Naive thymus-derived CD4-positive, alpha-beta T cell (primary cell): ENCODE results near the gene PHLPP1. TPM values are rescaled to one million over a fixed set of nuclear protein-coding genes. Genes with fewer than 3 reads are reported as not detected.

ENCODE experiments used
- ATAC-seq: fragments of 150-1000 bp; cut with Tn5 transposase; 2 replicates; pipeline ENCODE4 v1.10.0; 2021; ENCODE audit warnings: mild to moderate bottlenecking, moderate library complexity
- CTCF ChIA-PET: fragments of 350-600 bp; sonication (Branson Sonifier 250); formaldehyde crosslinking; loops from one replicate; lab custom pipeline; 2021; ENCODE audit warnings: antibody characterized with exemption; lab: Charles Lee
- POLR2A ChIA-PET: fragments of 350-600 bp; sonication (Branson Sonifier 250); formaldehyde crosslinking; loops from one replicate; lab custom pipeline; 2021; ENCODE audit warnings: antibody characterized with exemption, inconsistent platforms; lab: Charles Lee
- DNase-seq, 9 donors: peaks; one replicate each; pipeline versions ENCODE4 v3.0.0 to v3.0.0-alpha.2; 2020 to 2022; ENCODE audit warnings: mixed read lengths in 1 of 9
- H3K27ac ChIP-seq: one replicate; pipeline ENCODE4 v1.7.0; 2013; ENCODE audit warnings: mild to moderate bottlenecking, low read depth, low read length, moderate library complexity
- H3K27me3 ChIP-seq, 2 donors: one replicate each; pipeline ENCODE4 v1.7.0; 2013; ENCODE audit warnings: low read length in 2 of 2, mild to moderate bottlenecking in 2 of 2, moderate library complexity in 2 of 2; ENCODE audit not compliant: control insufficient read depth in 2 of 2, insufficient read depth in 2 of 2
- H3K36me3 ChIP-seq, 3 experiments: 1 replicate in 2 of 3; 2 replicates in 1 of 3; pipeline ENCODE4 v1.7.0; 2013; ENCODE audit warnings: low read length in 3 of 3, mild to moderate bottlenecking in 3 of 3, moderate library complexity in 1 of 3; ENCODE audit not compliant: insufficient read depth in 3 of 3, control insufficient read depth in 2 of 3
- H3K4me1 ChIP-seq, 2 donors: one replicate each; pipeline ENCODE4 v1.7.0; 2013; ENCODE audit warnings: low read length in 2 of 2, mild to moderate bottlenecking in 2 of 2, moderate library complexity in 1 of 2; ENCODE audit not compliant: control insufficient read depth in 2 of 2, insufficient read depth in 2 of 2
- H3K4me3 ChIP-seq: 2 replicates; pipeline ENCODE4 v1.7.0; 2013; ENCODE audit warnings: mild to moderate bottlenecking, low read length
- H3K9me3 ChIP-seq, 3 experiments: 1 replicate in 2 of 3; 2 replicates in 1 of 3; pipeline ENCODE4 v1.7.0; 2013; ENCODE audit warnings: low read length in 3 of 3; ENCODE audit not compliant: control insufficient read depth in 2 of 3
- H3K27ac Mint-ChIP-seq, 9 donors: one replicate each; pipeline ENCODE4 v1.8.0; 2020 to 2022; ENCODE audit warnings: mixed read lengths in 9 of 9, mild to moderate bottlenecking in 8 of 9, moderate library complexity in 5 of 9, inconsistent platforms in 2 of 9
- H3K27me3 Mint-ChIP-seq, 5 donors: one replicate each; pipeline ENCODE4 v1.8.0; 2021 to 2022; ENCODE audit warnings: mixed read lengths in 5 of 5, mild to moderate bottlenecking in 1 of 5
- H3K36me3 Mint-ChIP-seq, 5 donors: one replicate each; pipeline ENCODE4 v1.8.0; 2020 to 2022; ENCODE audit warnings: mixed read lengths in 5 of 5, mild to moderate bottlenecking in 3 of 5, inconsistent platforms in 1 of 5
- H3K4me1 Mint-ChIP-seq, 7 donors: one replicate each; pipeline ENCODE4 v1.8.0; 2020 to 2022; ENCODE audit warnings: mixed read lengths in 7 of 7, mild to moderate bottlenecking in 3 of 7, inconsistent platforms in 1 of 7
- H3K4me3 Mint-ChIP-seq, 10 donors: one replicate each; pipeline ENCODE4 v1.8.0; 2020 to 2022; ENCODE audit warnings: mild to moderate bottlenecking in 10 of 10, mixed read lengths in 10 of 10, moderate library complexity in 6 of 10, inconsistent platforms in 2 of 10
- H3K9me3 Mint-ChIP-seq, 11 donors: one replicate each; pipeline ENCODE4 v1.8.0; 2020 to 2022; ENCODE audit warnings: mixed read lengths in 11 of 11, mild to moderate bottlenecking in 4 of 11, inconsistent platforms in 1 of 11, moderate library complexity in 1 of 11
- intact Hi-C, 2 donors: fragments of 100-400 bp; cut with micrococcal nuclease; formaldehyde crosslinking; loops; one replicate each; pipeline ENCODE4 v1.15.1; 2023
- polyA plus RNA-seq, 2 donors: library from polyadenylated mRNA; unstranded; fragments of 300-500 nt; fragmentation: Illumina TruSeq; gene quantifications; one replicate each; pipeline ENCODE4 v1.2.3, GENCODE V29; 2021
- total RNA-seq, 6 experiments: library from RNA in 5 of 6; stranded (reverse) in 5 of 6; gene quantifications; 1 replicate in 5 of 6; 2 replicates in 1 of 6; pipeline ENCODE4 v1.2.3 and lab custom pipeline; 2021 to 2026

PHLPP1 gene
- total and polyA plus RNA-seq, 7 experiments from 2014 or later = 0.07 to 9.7 (median 6.9) TPM

GRCh38 chr18:62957885-62958472, 242.6 kb downstream of the PHLPP1 start:
- H3K4me3 Mint-ChIP-seq = no peak overlapping the region
- H3K27me3 ChIP-seq = no peaks in the 10 kb centered on the region
- peaks cover 0 to 5% (median 0%) of the 10 kb centered on the region in 5 donors for H3K36me3 Mint-ChIP-seq
- H3K9me3 Mint-ChIP-seq = no peaks in the 10 kb centered on the region
- ChIA-PET CTCF (interaction anchor here (0.7 to 1.0 kb wide), 3 partner anchors 241 to 374 kb away, joined by 3 to 4 read pairs (median 3); no protein-coding TSS in a partner anchor), POLR2A (no interaction called here)
- no peaks in the 10 kb centered on the region for H3K9me3 ChIP-seq
- DNase-seq (peak in 6 of 9 donors; percentile 18 to 46 (median 28)), ATAC-seq (peak; percentile 64)
- H3K4me1 ChIP-seq = peaks cover 0 to 17% of the 10 kb centered on the region in 2 donors
- peaks cover 11 to 22% (median 17%) of the 10 kb centered on the region in 7 donors for H3K4me1 Mint-ChIP-seq
- no peak overlapping the region for H3K27ac ChIP-seq
- H3K4me3 ChIP-seq = no peak overlapping the region
- no peaks in the 10 kb centered on the region for H3K27me3 Mint-ChIP-seq
- H3K27ac Mint-ChIP-seq = no peak overlapping the region
- intact Hi-C loops = loop anchor here (1.0 to 5.0 kb wide), 4 partner anchors 91 to 372 kb away; no protein-coding TSS in a partner anchor
- H3K36me3 ChIP-seq = no peaks in the 10 kb centered on the region

- no peaks in the 10 kb centered on the region for H3K27me3 ChIP-seq
- Mint-ChIP-seq H3K36me3 (peaks cover 0 to 12% (median 0%) of the 10 kb centered on the region in 5 donors), H3K27ac (no peak overlapping the region), H3K9me3 (no peaks in the 10 kb centered on the region), H3K4me1 (peaks cover 0 to 7% (median 6%) of the 10 kb centered on the region in 7 donors), H3K27me3 (no peaks in the 10 kb centered on the region), H3K4me3 (no peak overlapping the region)
- H3K9me3 ChIP-seq = no peaks in the 10 kb centered on the region
- H3K27ac ChIP-seq = no peak overlapping the region
- POLR2A ChIA-PET = no interaction called here
- H3K36me3 ChIP-seq = no peaks in the 10 kb centered on the region
- CTCF ChIA-PET = no interaction called here
- no peak for ATAC-seq
- intact Hi-C loops = loop anchor here in 1 of 2 donors (5.0 kb wide), 1 partner anchor 92 kb away; no protein-coding TSS in a partner anchor
- H3K4me1 ChIP-seq = peaks cover 0 to 5% of the 10 kb centered on the region in 2 donors
- no peak for DNase-seq
- H3K4me3 ChIP-seq = no peak overlapping the region
Observed at GRCh38 chr18:62959481-62959880, 244.1 kb downstream of the PHLPP1 start.

GRCh38 chr18:62963507-62963906, 248.2 kb downstream of the PHLPP1 start:
- Histone ChIP-seq H3K27me3 (no peaks in the 10 kb centered on the region), H3K9me3 (no peaks in the 10 kb centered on the region), H3K4me1 (no peaks in the 10 kb centered on the region), H3K27ac (no peak overlapping the region), H3K36me3 (no peaks in the 10 kb centered on the region), H3K4me3 (no peak overlapping the region)
- no peaks in the 10 kb centered on the region for H3K4me1 Mint-ChIP-seq
- H3K36me3 Mint-ChIP-seq = peaks cover 0 to 16% (median 3%) of the 10 kb centered on the region in 5 donors
- intact Hi-C loops = no loop called here
- POLR2A ChIA-PET = no interaction called here
- DNase-seq (no peak), ATAC-seq (no peak)
- H3K27me3 Mint-ChIP-seq = no peaks in the 10 kb centered on the region
- CTCF ChIA-PET = no interaction called here
- H3K27ac Mint-ChIP-seq = no peak overlapping the region
- H3K4me3 Mint-ChIP-seq = no peak overlapping the region
- no peaks in the 10 kb centered on the region for H3K9me3 Mint-ChIP-seq

GRCh38 chr18:62964432-62964831, 249.1 kb downstream of the PHLPP1 start:
- Histone ChIP-seq H3K9me3 (no peaks in the 10 kb centered on the region), H3K4me1 (no peaks in the 10 kb centered on the region), H3K4me3 (no peak overlapping the region), H3K36me3 (no peaks in the 10 kb centered on the region), H3K27me3 (no peaks in the 10 kb centered on the region), H3K27ac (no peak overlapping the region)
- intact Hi-C loops = no loop called here
- ATAC-seq (no peak), DNase-seq (no peak)
- Mint-ChIP-seq H3K36me3 (peaks cover 0 to 16% (median 2%) of the 10 kb centered on the region in 5 donors), H3K9me3 (peaks cover 0 to 1% (median 0%) of the 10 kb centered on the region in 11 donors), H3K4me1 (no peaks in the 10 kb centered on the region), H3K27ac (no peak overlapping the region), H3K4me3 (no peak overlapping the region), H3K27me3 (no peaks in the 10 kb centered on the region)
- CTCF ChIA-PET = interaction anchor here (0.8 kb wide), 1 partner anchor 475 kb away, joined by 4 read pairs; no protein-coding TSS in a partner anchor
- POLR2A ChIA-PET = no interaction called here

- Mint-ChIP-seq H3K4me1 (no peaks in the 10 kb centered on the region), H3K27ac (no peak overlapping the region), H3K36me3 (peaks cover 0 to 27% (median 9%) of the 10 kb centered on the region in 5 donors), H3K9me3 (peaks cover 0 to 8% (median 0%) of the 10 kb centered on the region in 11 donors), H3K4me3 (no peak overlapping the region), H3K27me3 (no peaks in the 10 kb centered on the region)
- H3K4me3 ChIP-seq = no peak overlapping the region
- DNase-seq (no peak), ATAC-seq (no peak)
- H3K9me3 ChIP-seq = no peaks in the 10 kb centered on the region
- H3K27ac ChIP-seq = no peak overlapping the region
- POLR2A ChIA-PET = no interaction called here
- no peaks in the 10 kb centered on the region for H3K27me3 ChIP-seq
- no peaks in the 10 kb centered on the region for H3K4me1 ChIP-seq
- CTCF ChIA-PET = interaction anchor here (0.5 kb wide), 1 partner anchor 538 kb away, joined by 3 read pairs; no protein-coding TSS in a partner anchor
- no peaks in the 10 kb centered on the region for H3K36me3 ChIP-seq
- intact Hi-C loops = no loop called here
Observed at GRCh38 chr18:62967089-62967488, 251.7 kb downstream of the PHLPP1 start.

- H3K4me3 Mint-ChIP-seq = no peak overlapping the region
- POLR2A ChIA-PET = no interaction called here
Observed at GRCh38 chr18:62973689-62974088, 258.3 kb downstream of the PHLPP1 start.

More at GRCh38 chr18:62973689-62974088, 258.3 kb downstream of the PHLPP1 start:
- no peaks in the 10 kb centered on the region for H3K4me1 Mint-ChIP-seq
- ATAC-seq (no peak), DNase-seq (no peak)
- H3K27me3 Mint-ChIP-seq = no peaks in the 10 kb centered on the region
- Histone ChIP-seq H3K36me3 (peaks cover 0 to 2% (median 0%) of the 10 kb centered on the region in 3 experiments), H3K4me3 (no peak overlapping the region), H3K9me3 (no peaks in the 10 kb centered on the region), H3K27me3 (no peaks in the 10 kb centered on the region), H3K27ac (no peak overlapping the region), H3K4me1 (no peaks in the 10 kb centered on the region)
- no peak overlapping the region for H3K27ac Mint-ChIP-seq
- CTCF ChIA-PET = no interaction called here
- H3K9me3 Mint-ChIP-seq = peaks cover 0 to 8% (median 0%) of the 10 kb centered on the region in 11 donors
- intact Hi-C loops = no loop called here
- H3K36me3 Mint-ChIP-seq = peaks cover 0 to 25% (median 12%) of the 10 kb centered on the region in 5 donors
